Activated naive CD8-positive, alpha-beta T cell treated with anti-CD3 and anti-CD28 coated beads, Interleukin-2, amount 10 ng/mL, durations not matched to agents 7 days and 5 days (primary cell): Measurements from ENCODE around the gene LRWD1. TPM values are rescaled to one million over a fixed set of nuclear protein-coding genes. Genes with fewer than 3 reads are reported as not detected.
"Not testable (repeated sequence)": the region's sequence is repeated elsewhere in the genome, so short reads cannot be mapped to it uniquely, and the experiment has no call there.

ENCODE experiments used
- ATAC-seq: fragments of 150-1000 bp; cut with Tn5 transposase; one replicate; pipeline ENCODE4 v1.10.0; 2021; ENCODE audit warnings: low read depth, moderate library complexity
- POLR2A ChIA-PET: fragments of 350-600 bp; sonication (Branson Sonifier 250); formaldehyde crosslinking; loops from one replicate; lab custom pipeline; 2021; ENCODE audit warnings: antibody characterized with exemption; lab: Charles Lee
- DNase-seq: peaks from one replicate; pipeline ENCODE4 v3.0.0; 2021
- H3K27ac Mint-ChIP-seq: one replicate; pipeline ENCODE4 v1.8.0; 2022; ENCODE audit warnings: mild to moderate bottlenecking, mixed read lengths
- H3K27me3 Mint-ChIP-seq: one replicate; pipeline ENCODE4 v1.8.0; 2022; ENCODE audit warnings: mild to moderate bottlenecking, moderate library complexity, mixed read lengths
- H3K36me3 Mint-ChIP-seq: one replicate; pipeline ENCODE4 v1.8.0; 2021; ENCODE audit warnings: mild to moderate bottlenecking, mixed read lengths
- H3K4me1 Mint-ChIP-seq: one replicate; pipeline ENCODE4 v1.8.0; 2021; ENCODE audit warnings: mixed read lengths
- H3K4me3 Mint-ChIP-seq: one replicate; pipeline ENCODE4 v1.8.0; 2022; ENCODE audit warnings: mild to moderate bottlenecking, moderate library complexity, mixed read lengths
- H3K9me3 Mint-ChIP-seq: one replicate; pipeline ENCODE4 v1.8.0; 2021; ENCODE audit warnings: mixed read lengths
- total RNA-seq, 2 experiments: library from RNA; stranded (reverse); gene quantifications; one replicate each; pipeline ENCODE4 v1.2.3, GENCODE V29; 2021

LRWD1 gene
- total RNA-seq, 2 experiments from 2014 or later: 14.7 to 15.8 TPM

- H3K4me3 Mint-ChIP-seq, DNase-seq, ATAC-seq, POLR2A ChIA-PET, H3K4me1 Mint-ChIP-seq, H3K27ac Mint-ChIP-seq, H3K27me3 Mint-ChIP-seq, H3K9me3 Mint-ChIP-seq, H3K36me3 Mint-ChIP-seq: not testable (repeated sequence)
These were observed 33.5 kb downstream of the LRWD1 start for GRCh38 chr7:102498321-102498720.

- H3K4me3 Mint-ChIP-seq, ATAC-seq, H3K27ac Mint-ChIP-seq, H3K4me1 Mint-ChIP-seq, H3K27me3 Mint-ChIP-seq, DNase-seq, H3K36me3 Mint-ChIP-seq, POLR2A ChIA-PET, H3K9me3 Mint-ChIP-seq: not testable (repeated sequence)
These were observed 38.4 kb downstream of the LRWD1 start for GRCh38 chr7:102503141-102503540.

GRCh38 chr7:102505298-102506185, 40.8 kb downstream of the LRWD1 start:
- ATAC-seq, POLR2A ChIA-PET, H3K9me3 Mint-ChIP-seq, H3K27me3 Mint-ChIP-seq, H3K27ac Mint-ChIP-seq, DNase-seq, H3K4me3 Mint-ChIP-seq, H3K36me3 Mint-ChIP-seq, H3K4me1 Mint-ChIP-seq: not testable (repeated sequence)

DNA sequence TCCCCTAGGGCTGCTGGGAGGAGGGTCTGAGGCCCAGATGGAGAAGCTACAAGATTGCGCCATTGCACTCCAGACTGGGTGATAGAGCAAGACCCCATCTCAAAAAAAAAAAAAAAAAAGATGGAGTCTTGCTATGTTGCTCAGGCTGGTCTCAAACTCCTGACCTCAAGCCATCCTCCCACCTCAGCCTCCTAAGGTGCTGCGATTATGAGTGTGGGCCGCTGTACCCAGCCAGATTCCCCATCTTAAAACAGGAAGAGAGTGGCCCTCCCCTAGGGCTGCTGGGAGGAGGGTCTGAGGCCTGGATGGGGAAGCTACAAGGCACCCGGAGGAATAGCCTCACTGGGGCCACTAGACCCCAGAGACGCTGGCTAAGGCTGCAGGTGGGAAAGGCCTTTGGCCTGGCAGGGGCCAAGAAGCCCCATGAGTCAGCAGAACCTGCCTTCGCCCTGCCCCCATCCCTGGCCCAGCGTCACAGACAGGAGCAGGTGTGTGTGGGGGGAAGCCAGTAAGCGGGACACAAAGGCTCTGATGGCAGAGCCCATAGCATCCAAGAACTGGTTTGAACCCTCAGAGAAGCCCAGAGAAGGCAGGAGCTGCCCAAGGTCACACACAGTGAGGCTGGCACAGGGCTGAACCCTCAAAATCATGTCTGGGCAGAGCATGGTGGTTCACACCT, 42.8 kb downstream of the LRWD1 start:
- H3K4me3 Mint-ChIP-seq, H3K27me3 Mint-ChIP-seq, H3K9me3 Mint-ChIP-seq, ATAC-seq, POLR2A ChIA-PET, H3K27ac Mint-ChIP-seq, DNase-seq, H3K4me1 Mint-ChIP-seq, H3K36me3 Mint-ChIP-seq: not testable (repeated sequence)

DNA sequence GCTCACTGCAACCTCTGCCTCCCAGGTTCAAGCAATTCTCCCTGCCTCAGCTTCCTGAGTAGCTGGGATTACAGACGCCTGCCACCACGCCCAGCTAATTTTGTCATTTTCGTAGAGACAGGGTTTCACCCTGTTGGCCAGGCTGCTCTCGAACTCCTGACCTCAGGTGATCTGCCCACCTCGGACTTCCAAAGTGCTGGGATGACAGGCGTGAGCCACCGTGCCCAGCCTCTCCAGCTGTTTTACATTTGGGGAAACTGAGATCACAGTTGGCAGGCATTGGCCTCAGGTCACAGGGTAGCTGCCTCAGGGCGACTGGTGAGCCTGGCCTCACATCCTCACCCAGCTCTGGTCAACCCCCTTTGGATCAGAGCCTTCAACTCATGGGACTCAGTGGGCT, 45.8 kb downstream of the LRWD1 start:
- H3K4me3 Mint-ChIP-seq, H3K27me3 Mint-ChIP-seq, ATAC-seq: not testable (repeated sequence)

DNA sequence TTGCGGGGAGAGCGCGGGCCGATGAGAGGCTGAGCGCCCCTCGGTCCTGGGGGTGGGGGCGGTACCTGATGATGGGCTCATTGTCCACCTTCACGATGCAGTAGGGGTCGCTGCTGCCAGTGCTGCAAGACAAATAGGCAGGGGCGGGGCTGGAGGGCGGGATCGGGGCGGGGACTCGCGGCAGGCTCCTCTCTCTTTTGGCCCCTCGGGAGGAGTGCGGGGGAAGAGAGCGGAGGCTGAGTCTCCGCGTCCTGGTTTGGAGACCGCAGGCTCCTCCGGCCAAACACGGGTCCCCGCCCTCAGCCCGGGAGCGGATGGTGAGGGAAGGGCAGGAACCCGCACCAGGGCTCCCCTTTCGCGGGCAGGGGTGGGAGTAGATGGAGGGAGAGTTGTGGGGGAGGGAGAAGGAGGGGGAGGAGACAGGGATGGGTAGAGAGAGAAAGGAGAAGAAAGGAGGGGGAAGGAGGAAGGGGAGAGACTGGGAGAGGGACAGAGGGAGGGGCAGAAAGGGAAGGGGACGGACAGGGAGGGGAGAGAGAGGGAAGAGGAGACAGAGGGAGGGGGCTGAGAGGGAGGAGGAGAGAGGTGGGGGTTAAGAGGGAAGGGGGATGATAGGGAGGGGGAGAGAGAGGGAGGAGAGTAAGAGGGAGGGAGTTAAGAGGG, 47.2 kb downstream of the LRWD1 start:
- H3K4me3 Mint-ChIP-seq: not testable (repeated sequence)

More for the DNA sequence above, 45.8 kb downstream of the LRWD1 start:
- H3K9me3 Mint-ChIP-seq, H3K27ac Mint-ChIP-seq, H3K36me3 Mint-ChIP-seq, DNase-seq, H3K4me1 Mint-ChIP-seq, POLR2A ChIA-PET: not testable (repeated sequence)

GRCh38 chr7:102512642-102513221, 47.9 kb downstream of the LRWD1 start:
- H3K4me1 Mint-ChIP-seq, H3K4me3 Mint-ChIP-seq, H3K9me3 Mint-ChIP-seq, POLR2A ChIA-PET, H3K27ac Mint-ChIP-seq, H3K27me3 Mint-ChIP-seq, DNase-seq, H3K36me3 Mint-ChIP-seq, ATAC-seq: not testable (repeated sequence)

More for the DNA sequence above, 47.2 kb downstream of the LRWD1 start:
- H3K27me3 Mint-ChIP-seq, H3K27ac Mint-ChIP-seq, H3K36me3 Mint-ChIP-seq, H3K4me1 Mint-ChIP-seq, POLR2A ChIA-PET, H3K9me3 Mint-ChIP-seq, DNase-seq: not testable (repeated sequence)
- ATAC-seq: peak; percentile 73

DNA sequence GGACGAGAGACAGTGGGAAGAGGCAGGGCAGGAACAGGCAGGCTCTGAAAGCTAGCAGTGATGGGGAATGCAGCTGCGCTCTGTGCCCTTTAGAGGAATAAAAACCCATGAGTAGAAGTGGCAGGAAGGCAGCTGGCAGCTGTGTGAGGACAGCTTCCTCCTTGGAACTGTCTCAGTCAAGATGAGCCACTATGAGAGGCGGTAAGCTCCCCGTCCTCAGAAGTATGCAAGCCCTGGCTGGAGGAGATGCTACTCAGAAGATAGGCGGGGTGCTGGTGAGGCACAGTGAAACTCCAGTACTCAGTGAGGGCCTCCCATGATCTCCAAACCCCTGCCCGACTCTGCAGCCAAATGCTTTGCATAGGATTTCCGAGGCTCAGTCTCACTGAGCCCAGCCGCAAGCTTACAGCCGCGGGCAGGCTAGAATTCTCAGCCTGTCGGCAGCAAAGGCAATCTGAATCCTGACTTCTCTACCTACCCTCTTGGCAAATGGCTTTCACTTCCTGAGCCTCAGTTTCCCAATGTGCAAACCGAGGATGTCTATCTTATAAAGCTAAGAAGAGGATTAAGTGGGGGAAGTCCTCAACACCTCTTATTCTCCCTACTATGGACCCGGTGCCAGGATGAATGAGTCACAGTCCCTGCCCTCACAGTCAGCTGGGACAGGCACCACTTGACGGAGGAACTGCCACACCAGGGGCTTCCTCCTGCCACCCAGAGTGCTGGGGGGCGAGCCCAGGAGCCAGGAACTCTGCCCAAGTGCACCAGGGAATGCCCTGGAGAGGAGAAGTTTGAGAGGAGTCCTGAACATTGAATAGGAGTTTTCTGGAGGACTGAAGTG, 50.3 kb downstream of the LRWD1 start:
- H3K4me3 Mint-ChIP-seq, ATAC-seq, H3K36me3 Mint-ChIP-seq, H3K9me3 Mint-ChIP-seq, H3K4me1 Mint-ChIP-seq, H3K27me3 Mint-ChIP-seq, H3K27ac Mint-ChIP-seq, DNase-seq, POLR2A ChIA-PET: not testable (repeated sequence)

DNA sequence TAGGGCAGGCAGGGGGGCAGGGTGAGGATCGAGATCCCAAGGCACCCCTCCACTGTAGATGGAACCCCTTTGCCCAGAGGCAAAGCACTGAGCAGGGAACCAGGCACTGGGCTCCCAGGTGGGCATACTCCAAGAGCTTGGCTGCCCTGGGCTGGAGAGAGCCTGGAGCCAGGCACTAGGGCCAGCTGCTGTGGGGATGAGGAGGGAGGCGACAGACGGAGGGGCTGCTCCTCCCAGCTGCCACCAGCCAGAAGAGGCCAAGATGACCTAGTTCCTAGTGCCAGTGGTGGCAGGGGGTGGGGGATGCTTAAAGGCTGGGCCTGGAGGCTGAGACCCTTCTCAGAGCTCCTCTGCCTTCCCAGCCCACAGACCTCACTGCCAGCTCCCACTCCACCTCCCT, 51.1 kb downstream of the LRWD1 start:
- ATAC-seq, H3K27ac Mint-ChIP-seq, POLR2A ChIA-PET, DNase-seq, H3K4me1 Mint-ChIP-seq, H3K36me3 Mint-ChIP-seq, H3K9me3 Mint-ChIP-seq, H3K4me3 Mint-ChIP-seq, H3K27me3 Mint-ChIP-seq: not testable (repeated sequence)

DNA sequence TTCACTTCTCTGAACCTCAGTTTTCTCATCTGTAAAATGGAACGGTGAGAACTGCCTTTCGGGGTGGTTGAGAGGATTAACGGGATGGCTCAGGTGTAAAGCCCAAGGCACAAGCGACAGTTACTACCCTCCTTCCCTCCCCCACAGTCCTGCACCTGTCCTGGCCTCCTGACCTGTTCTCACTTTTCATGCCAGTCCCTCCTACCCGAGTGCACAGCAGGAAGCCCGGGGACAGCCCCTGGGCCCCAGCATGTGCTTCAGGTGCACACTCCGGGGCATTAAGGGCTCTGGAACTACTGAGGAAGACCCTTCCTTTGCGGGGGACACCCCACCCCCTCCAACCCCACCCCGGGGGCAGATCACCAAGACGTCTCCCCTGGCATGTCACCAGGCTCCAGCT, 52.2 kb downstream of the LRWD1 start:
- POLR2A ChIA-PET: not testable (repeated sequence)

GRCh38 chr7:102517550-102518147, 52.9 kb downstream of the LRWD1 start, which contains the start of gene RASA4B:
Gene RASA4B, minus strand, starts transcription at chr7:102517777. Its CDS starts 67 bp downstream, at chr7:102517710.
- H3K4me3 Mint-ChIP-seq, H3K36me3 Mint-ChIP-seq, POLR2A ChIA-PET, H3K27me3 Mint-ChIP-seq, H3K27ac Mint-ChIP-seq, DNase-seq, H3K4me1 Mint-ChIP-seq, H3K9me3 Mint-ChIP-seq: not testable (repeated sequence)
- ATAC-seq: peak; percentile 99

More for the DNA sequence above, 52.2 kb downstream of the LRWD1 start:
- not testable (repeated sequence) for H3K36me3 Mint-ChIP-seq, DNase-seq, H3K4me1 Mint-ChIP-seq, ATAC-seq, H3K9me3 Mint-ChIP-seq, H3K27ac Mint-ChIP-seq, H3K4me3 Mint-ChIP-seq, H3K27me3 Mint-ChIP-seq

- H3K27me3 Mint-ChIP-seq, DNase-seq, H3K36me3 Mint-ChIP-seq, H3K27ac Mint-ChIP-seq, POLR2A ChIA-PET, H3K4me3 Mint-ChIP-seq, ATAC-seq, H3K4me1 Mint-ChIP-seq, H3K9me3 Mint-ChIP-seq: not testable (repeated sequence)
These were observed 56.0 kb downstream of the LRWD1 start for GRCh38 chr7:102520797-102521196.
